ENCODE measurements around the gene PDE4B.

Gene PDE4B

GRCh38 chr1:66348776-66349175 lies 556.1 kb downstream of the PDE4B start:
- no peak for DNase-seq

- DNase-seq = no peak
Observed at GRCh38 chr1:66349242-66349641, 556.5 kb downstream of the PDE4B start.

GRCh38 chr1:66350001-66350547 lies 557.4 kb downstream of the PDE4B start:
- peak; percentile 66 for DNase-seq

GRCh38 chr1:66351478-66351877 lies 558.8 kb downstream of the PDE4B start:
- DNase-seq = no peak

GRCh38 chr1:66351913-66352312 lies 559.2 kb downstream of the PDE4B start:
- no peak for DNase-seq

- DNase-seq = no peak
Observed at GRCh38 chr1:66352792-66353191, 560.1 kb downstream of the PDE4B start.

GRCh38 chr1:66353257-66353656 lies 560.6 kb downstream of the PDE4B start:
- no peak for DNase-seq

- no peak for DNase-seq
Observed at GRCh38 chr1:66354311-66355201, 561.9 kb downstream of the PDE4B start.

GRCh38 chr1:66355756-66356155 lies 563.1 kb downstream of the PDE4B start:
- DNase-seq = no peak

GRCh38 chr1:66356605-66357004 lies 563.9 kb downstream of the PDE4B start:
- DNase-seq = no peak

- DNase-seq = no peak
Observed at GRCh38 chr1:66357021-66357420, 564.3 kb downstream of the PDE4B start.

GRCh38 chr1:66357478-66358197 lies 564.9 kb downstream of the PDE4B start:
- DNase-seq = no peak

GRCh38 chr1:66359269-66359668 lies 566.6 kb downstream of the PDE4B start:
- no peak for DNase-seq

GRCh38 chr1:66359815-66360214 lies 567.1 kb downstream of the PDE4B start:
- DNase-seq = no peak

GRCh38 chr1:66360285-66360724 lies 567.6 kb downstream of the PDE4B start:
- DNase-seq = no peak

GRCh38 chr1:66364578-66365391 lies 572.1 kb downstream of the PDE4B start:
- peak; percentile 51 for DNase-seq

GRCh38 chr1:66365635-66366034 lies 572.9 kb downstream of the PDE4B start:
- no peak for DNase-seq

GRCh38 chr1:66366634-66367033 lies 573.9 kb downstream of the PDE4B start:
- DNase-seq = no peak

- DNase-seq = no peak
Observed at GRCh38 chr1:66367369-66367768, 574.7 kb downstream of the PDE4B start.

- DNase-seq = no peak
Observed at GRCh38 chr1:66368261-66368660, 575.6 kb downstream of the PDE4B start.

- peak; percentile 32 for DNase-seq
Observed at GRCh38 chr1:66370462-66370971, 577.8 kb downstream of the PDE4B start.

- DNase-seq = peak; percentile 40
Observed at GRCh38 chr1:66371233-66372005, 578.7 kb downstream of the PDE4B start.
